Retina (tissue), 1 donor: ENCODE measurements around the gene TYR.
"Not testable (repeated sequence)": the region's sequence is repeated elsewhere in the genome, so short reads cannot be mapped to it uniquely, and the experiment has no call there.

ENCODE experiments used
- DNase-seq: peaks from one replicate; pipeline ENCODE4 v3.0.0-alpha.2; 2016

Gene TYR

DNA sequence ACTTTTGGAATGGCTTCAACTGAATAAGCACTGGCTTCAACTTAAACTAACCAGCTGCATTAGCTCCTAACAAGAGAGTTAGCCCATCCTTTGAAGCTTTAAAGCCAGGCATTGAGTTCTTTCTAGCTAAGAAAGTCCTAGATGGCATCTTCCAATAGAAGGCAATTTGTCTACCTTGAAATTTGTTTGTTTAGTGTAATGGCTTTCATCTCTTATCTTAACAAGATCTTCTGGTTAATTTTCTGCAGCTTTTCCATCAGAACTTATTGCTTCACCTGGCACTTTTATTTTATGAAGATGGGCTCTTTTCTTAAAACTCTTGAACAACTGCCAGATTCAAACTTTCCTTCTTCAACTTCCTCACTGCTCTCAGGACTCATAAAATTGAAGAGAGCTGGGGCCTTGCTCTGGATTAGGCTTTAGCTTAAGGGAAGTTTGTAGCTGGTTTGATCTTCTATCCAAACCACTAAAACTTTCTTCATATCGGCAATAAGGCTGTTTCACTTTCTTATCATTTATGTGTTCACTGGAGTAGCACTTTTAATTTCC lies 94.9 kb downstream of the TYR start:
- not testable (repeated sequence) for DNase-seq

- not testable (repeated sequence) for DNase-seq
These were observed 95.5 kb downstream of the TYR start for GRCh38 chr11:89273220-89273619.

GRCh38 chr11:89275966-89276365 lies 98.3 kb downstream of the TYR start:
- DNase-seq: no peak

DNA sequence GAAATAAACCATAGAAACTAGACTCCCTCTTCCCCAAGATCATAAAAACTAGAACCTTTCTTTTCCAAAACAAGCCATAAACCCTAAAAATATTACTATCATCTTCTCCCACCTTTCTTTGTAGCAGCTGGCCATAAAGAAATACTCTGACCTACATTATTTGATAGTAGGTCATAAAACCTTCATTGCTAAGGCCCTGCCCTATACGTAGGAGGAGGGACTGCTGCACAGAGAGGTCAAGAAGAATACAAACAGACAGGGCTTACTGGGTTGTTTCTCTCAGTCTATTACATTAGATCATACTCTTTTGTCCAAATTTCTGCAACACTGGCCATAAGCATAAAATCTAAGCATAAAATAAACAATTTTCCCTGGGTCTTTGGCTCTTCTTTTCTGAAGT lies 101.5 kb downstream of the TYR start:
- no peak for DNase-seq

GRCh38 chr11:89281032-89281677 lies 103.5 kb downstream of the TYR start:
- DNase-seq: not testable (repeated sequence)

DNA sequence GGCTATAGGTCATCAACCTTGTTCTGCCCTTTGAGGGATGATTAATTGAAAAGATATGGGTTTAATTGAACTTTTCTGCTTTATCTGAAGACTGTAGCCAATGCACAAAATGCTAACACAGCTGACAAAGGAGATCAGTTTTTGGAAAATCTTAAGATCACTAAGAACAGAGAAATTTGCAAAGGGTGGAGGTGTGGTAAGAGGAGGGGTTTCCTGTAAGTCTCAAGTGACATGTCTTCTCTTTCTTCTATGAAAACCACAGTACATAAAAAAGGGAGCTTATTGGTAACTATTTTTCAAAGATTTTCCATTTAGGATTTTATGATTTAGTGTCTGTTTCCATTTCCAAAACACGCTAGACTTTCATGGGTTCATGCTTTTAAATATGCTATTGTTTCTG lies 108.9 kb downstream of the TYR start:
- not testable (repeated sequence) for DNase-seq

GRCh38 chr11:89288004-89288403 lies 110.3 kb downstream of the TYR start:
- not testable (repeated sequence) for DNase-seq

DNA sequence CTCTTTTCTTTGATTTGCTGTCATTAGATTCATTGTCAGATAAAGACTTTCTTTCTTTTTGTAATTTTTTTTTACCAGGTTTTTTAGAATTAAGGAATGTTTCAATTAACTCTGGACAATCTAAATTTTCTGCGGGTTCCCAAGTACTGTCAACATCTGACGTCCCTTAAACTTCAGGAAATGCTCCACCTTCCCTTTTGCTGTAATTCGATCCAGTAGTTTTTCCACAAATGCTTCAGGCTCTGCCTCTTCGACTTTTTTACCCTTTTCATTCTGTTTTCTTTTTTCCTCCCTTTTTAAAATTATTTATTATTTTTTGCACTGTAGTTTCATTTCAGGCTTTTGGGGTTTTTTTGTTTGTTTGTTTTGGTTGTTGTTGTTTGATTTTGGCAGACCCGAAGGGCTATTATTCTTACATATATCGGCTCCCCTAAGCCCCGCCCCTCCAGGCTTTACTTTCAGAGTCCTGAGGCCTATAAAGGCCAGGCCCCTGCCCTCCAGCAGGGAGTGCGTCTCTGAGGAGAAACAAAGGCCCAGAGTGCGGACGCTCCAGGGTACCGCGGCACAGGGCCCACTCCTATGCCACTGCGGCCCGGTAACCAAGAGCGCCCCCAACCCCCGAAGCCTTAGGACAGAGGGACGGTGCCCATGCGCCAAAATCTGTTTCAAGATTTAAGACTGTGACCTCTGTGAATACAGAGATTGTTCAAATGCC lies 116.4 kb downstream of the TYR start:
- no peak for DNase-seq

GRCh38 chr11:89295023-89295422 lies 117.3 kb downstream of the TYR start:
- DNase-seq: not testable (repeated sequence)

DNA sequence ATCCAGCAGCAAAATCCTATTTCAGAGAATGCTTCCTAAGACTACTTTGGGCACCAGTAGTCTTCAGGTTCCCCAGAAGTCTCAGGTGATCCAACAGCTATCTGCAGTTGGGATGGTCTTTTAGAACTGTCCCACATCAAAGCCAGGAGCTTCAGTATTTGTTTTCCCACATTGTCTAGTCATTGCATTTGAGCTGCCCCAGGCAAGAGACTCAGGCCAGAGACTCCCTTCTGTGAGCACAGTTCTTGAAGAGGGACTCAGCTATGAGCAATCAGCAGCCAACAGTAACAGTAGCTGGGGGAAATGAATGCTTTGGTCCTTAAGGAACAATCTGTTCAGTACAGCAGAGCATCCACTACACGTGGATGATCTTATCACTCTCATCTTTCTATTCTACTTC lies 125.4 kb downstream of the TYR start:
- DNase-seq: not testable (repeated sequence)

- DNase-seq: not testable (repeated sequence)
These were observed 130.6 kb downstream of the TYR start for GRCh38 chr11:89308272-89308671.

- not testable (repeated sequence) for DNase-seq
These were observed 131.8 kb downstream of the TYR start for GRCh38 chr11:89309321-89309985.

GRCh38 chr11:89310607-89311006 lies 132.9 kb downstream of the TYR start:
- not testable (repeated sequence) for DNase-seq

DNA sequence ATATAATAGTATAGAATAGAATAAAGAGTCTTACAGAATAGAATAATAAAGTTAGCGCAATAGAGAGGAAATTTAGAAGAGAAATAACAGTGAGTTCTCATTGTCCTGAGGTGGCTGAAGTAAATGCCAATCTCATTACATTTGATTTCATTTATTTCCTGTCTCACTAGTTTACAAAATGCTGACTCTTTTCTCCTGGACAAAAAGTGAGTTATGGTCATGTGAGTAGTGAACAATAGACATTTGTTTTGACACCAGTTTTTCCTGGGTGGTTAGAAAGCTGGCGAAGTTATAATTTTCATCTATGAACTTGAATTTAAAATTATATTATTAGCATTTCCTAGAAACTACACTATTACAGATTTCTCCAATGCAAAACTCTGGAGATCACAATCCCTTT lies 143.7 kb downstream of the TYR start:
- DNase-seq: no peak

GRCh38 chr11:89327885-89328284 lies 150.2 kb downstream of the TYR start:
- DNase-seq: no peak

- not testable (repeated sequence) for DNase-seq
These were observed 154.3 kb downstream of the TYR start for GRCh38 chr11:89331940-89332339.

- not testable (repeated sequence) for DNase-seq
These were observed 156.0 kb downstream of the TYR start for GRCh38 chr11:89333704-89334103.

DNA sequence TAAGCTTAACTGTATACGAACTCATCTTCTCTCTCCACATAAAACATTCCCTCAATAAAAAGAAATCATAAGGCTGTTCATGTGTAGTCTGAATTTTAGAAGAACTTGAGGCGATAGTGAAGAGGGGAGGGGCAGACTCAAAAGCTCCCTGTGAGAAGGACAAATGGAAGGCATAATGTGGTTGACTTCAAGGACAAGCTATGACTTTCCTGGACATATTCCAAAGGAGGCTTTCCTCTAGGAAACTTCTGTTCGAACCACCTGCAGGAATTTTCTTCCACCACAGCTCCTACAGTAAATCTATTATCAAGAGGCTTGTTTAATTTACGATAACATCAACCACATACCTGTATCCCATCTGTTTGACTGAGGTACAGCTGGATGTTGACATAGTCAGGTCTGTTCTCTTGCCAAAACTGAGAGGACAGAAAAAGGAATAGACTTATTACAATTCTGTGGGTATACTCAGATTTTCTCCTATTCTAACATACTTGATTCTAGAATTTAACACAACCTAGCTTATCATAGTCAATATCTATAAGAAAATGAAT lies 159.5 kb downstream of the TYR start:
- not testable (repeated sequence) for DNase-seq

DNA sequence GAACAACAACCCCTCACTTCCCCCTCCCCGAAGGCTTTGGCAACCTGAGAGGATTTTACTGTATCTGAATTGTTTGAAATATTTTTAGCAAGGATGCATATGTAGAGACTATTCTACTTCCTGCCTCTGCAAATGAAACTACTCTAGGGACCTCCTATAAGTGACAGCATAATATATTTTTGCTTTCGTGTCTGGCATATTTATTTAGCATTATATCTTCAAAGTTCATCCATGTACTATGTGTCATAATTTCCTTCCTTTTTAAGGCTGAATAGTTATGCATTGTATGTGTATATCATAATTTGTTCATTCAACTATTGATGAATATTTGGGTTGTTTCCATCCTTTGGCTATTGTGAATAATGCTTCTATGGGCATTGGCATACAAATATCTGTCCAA lies 160.4 kb downstream of the TYR start:
- not testable (repeated sequence) for DNase-seq

- DNase-seq: not testable (repeated sequence)
These were observed 162.8 kb downstream of the TYR start for GRCh38 chr11:89340450-89340849.

DNA sequence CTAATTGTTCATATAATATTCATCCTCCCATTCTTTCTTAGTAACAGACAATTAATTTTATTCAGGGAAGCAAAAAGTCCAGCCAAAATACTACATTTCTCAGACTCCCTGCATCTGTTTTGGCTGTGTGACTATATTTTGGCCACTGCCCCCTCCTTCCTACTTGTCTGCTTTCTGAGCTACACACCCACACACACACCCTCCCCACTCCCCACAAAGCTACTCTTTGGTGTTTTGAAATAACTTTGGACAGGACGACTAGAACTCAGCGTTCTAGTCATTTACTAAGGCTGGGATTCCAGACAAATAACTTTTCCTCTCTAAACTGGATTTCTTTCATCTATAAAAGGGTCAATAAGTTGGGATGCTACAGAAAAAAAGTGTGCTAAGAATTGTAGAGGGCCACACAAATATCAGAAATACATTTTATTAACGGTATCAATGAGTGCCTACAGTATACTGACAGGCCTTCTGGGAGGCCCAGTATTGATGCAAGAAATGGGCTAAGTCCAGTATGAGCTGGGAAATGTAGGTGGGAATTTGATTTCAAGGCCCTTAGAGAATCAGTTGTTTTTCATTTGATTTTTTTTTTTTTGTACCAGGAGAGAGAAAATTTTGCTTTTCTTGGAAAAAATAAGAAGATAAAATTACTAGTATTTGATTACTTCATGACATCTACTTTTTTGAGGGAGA lies 165.4 kb downstream of the TYR start:
- DNase-seq: not testable (repeated sequence)
